Natural killer cell (primary cell): Measurements from ENCODE around the gene PRSS37. TPM values are rescaled to one million over a fixed set of nuclear protein-coding genes. Genes with fewer than 3 reads are reported as not detected.

Experiments used
- ATAC-seq, 3 donors: fragments of 150-1000 bp in 2 of 3; fragments of 200-7000 bp in 1 of 3; cut with Tn5 transposase; 1 replicate in 1 of 3; 2 replicates in 2 of 3; pipeline ENCODE4 v1.10.0; 2021; ENCODE audit warnings: mild to moderate bottlenecking in 2 of 3, moderate library complexity in 2 of 3
- DNase-seq, 2 donors: peaks; one replicate each; pipeline versions ENCODE4 v3.0.0 to v3.0.0-alpha.2; 2013 to 2021; ENCODE audit warnings: mixed read lengths in 1 of 2
- H3K27ac ChIP-seq: one replicate; pipeline ENCODE4 v1.5.1; 2013; ENCODE audit warnings: mild to moderate bottlenecking, low read length
- H3K27me3 ChIP-seq: one replicate; pipeline ENCODE4 v1.6.1; 2013; ENCODE audit warnings: low read length; ENCODE audit not compliant: control insufficient read depth, insufficient read depth
- H3K36me3 ChIP-seq: one replicate; pipeline ENCODE4 v1.6.1; 2013; ENCODE audit warnings: low read length; ENCODE audit not compliant: control insufficient read depth, insufficient read depth
- H3K4me1 ChIP-seq: one replicate; pipeline ENCODE4 v1.6.1; 2013; ENCODE audit warnings: low read length; ENCODE audit not compliant: control insufficient read depth, insufficient read depth
- H3K4me3 ChIP-seq: one replicate; pipeline ENCODE4 v1.5.1; 2013; ENCODE audit warnings: low read length
- H3K9me3 ChIP-seq: one replicate; pipeline ENCODE4 v1.6.1; 2013; ENCODE audit warnings: low read length; ENCODE audit not compliant: control insufficient read depth, insufficient read depth
- H3K27ac Mint-ChIP-seq, 2 donors: one replicate each; pipeline ENCODE4 v1.8.0; 2022; ENCODE audit warnings: mild to moderate bottlenecking in 2 of 2, mixed read lengths in 2 of 2, moderate library complexity in 1 of 2
- H3K27me3 Mint-ChIP-seq, 2 donors: one replicate each; pipeline ENCODE4 v1.8.0; 2022; ENCODE audit warnings: low read depth in 2 of 2, mixed read lengths in 2 of 2
- H3K36me3 Mint-ChIP-seq: one replicate; pipeline ENCODE4 v1.8.0; 2022; ENCODE audit warnings: mixed read lengths
- H3K4me1 Mint-ChIP-seq, 2 donors: one replicate each; pipeline ENCODE4 v1.8.0; 2022; ENCODE audit warnings: mixed read lengths in 2 of 2
- H3K4me3 Mint-ChIP-seq: one replicate; pipeline ENCODE4 v1.8.0; 2022; ENCODE audit warnings: mild to moderate bottlenecking, moderate library complexity, mixed read lengths
- H3K9me3 Mint-ChIP-seq, 2 donors: one replicate each; pipeline ENCODE4 v1.8.0; 2022; ENCODE audit warnings: mixed read lengths in 2 of 2
- CTCF ChIP-seq: fragments of 200-600 bp; IDR thresholded peaks from one replicate; pipeline ENCODE4 v1.8.0; 2022; ENCODE audit warnings: antibody characterized with exemption
- WGBS: methylation state at CpG from one replicate; pipeline ENCODE4 v1.1.7; 2013; ENCODE audit warnings: missing lambda C conversion rate; ENCODE audit not compliant: insufficient coverage; 5-methylcytosine and 5-hydroxymethylcytosine counted together
- intact Hi-C: fragments of 100-400 bp; cut with micrococcal nuclease; formaldehyde crosslinking; loops from one replicate; pipeline ENCODE4 v1.14.2; 2022
- total RNA-seq, 4 donors: library from RNA; stranded (reverse); fragments of 120-200 nt in 1 of 4; gene quantifications; one replicate each; pipeline versions ENCODE4 v1.2.3 to v1.2.4, GENCODE V29; 2013 to 2022

Gene PRSS37
- not detected for total RNA-seq
- not detected for total RNA-seq (2013)

GRCh38 chr7:141841385-141841784 lies at the start of gene PRSS37:
TSS of gene PRSS37 (minus strand) at chr7:141841485. CDS start at chr7:141841049, 436 bp downstream.
- no peak within 1 kb of the TSS for H3K4me3 Mint-ChIP-seq
- Histone ChIP-seq H3K27ac (no peak within 1 kb of the TSS), H3K36me3 (no peaks in the 10 kb centered on the region), H3K4me3 (no peak within 1 kb of the TSS), H3K27me3 (no peaks in the 10 kb centered on the region), H3K9me3 (no peaks in the 10 kb centered on the region), H3K4me1 (no peaks in the 10 kb centered on the region)
- TF ChIP-seq CTCF, result no peak
- H3K4me1 Mint-ChIP-seq, result no peaks in the 10 kb centered on the region
- H3K36me3 Mint-ChIP-seq, result no peaks in the 10 kb centered on the region
- intact Hi-C loops, result no loop called here
- H3K27ac Mint-ChIP-seq, result no peak within 1 kb of the TSS
- no peaks in the 10 kb centered on the region for H3K9me3 Mint-ChIP-seq
- no peak for ATAC-seq
- no peak for DNase-seq
- peaks cover 0 to 7% of the 10 kb centered on the region in 2 donors for H3K27me3 Mint-ChIP-seq

- Mint-ChIP-seq H3K4me1 (no peaks in the 10 kb centered on the region), H3K36me3 (no peaks in the 10 kb centered on the region), H3K4me3 (no peak overlapping the region), H3K9me3 (no peaks in the 10 kb centered on the region), H3K27me3 (peaks cover 9 to 14% of the 10 kb centered on the region in 2 donors), H3K27ac (no peak overlapping the region)
- ATAC-seq (no peak), DNase-seq (no peak)
- H3K9me3 ChIP-seq, result no peaks in the 10 kb centered on the region
- H3K4me3 ChIP-seq, result no peak overlapping the region
- H3K27ac ChIP-seq, result no peak overlapping the region
- TF ChIP-seq CTCF, result no peak
- intact Hi-C loops, result no loop called here
- H3K27me3 ChIP-seq, result no peaks in the 10 kb centered on the region
- WGBS, result no CpG with 5 or more reads among the region's 1 CpG
- no peaks in the 10 kb centered on the region for H3K36me3 ChIP-seq
- no peaks in the 10 kb centered on the region for H3K4me1 ChIP-seq
Observed at GRCh38 chr7:141889321-141889720, 48.0 kb upstream of the PRSS37 start.

- Mint-ChIP-seq H3K4me3 (no peak overlapping the region), H3K9me3 (no peaks in the 10 kb centered on the region), H3K36me3 (no peaks in the 10 kb centered on the region), H3K27ac (no peak overlapping the region), H3K27me3 (peaks cover 6 to 14% of the 10 kb centered on the region in 2 donors), H3K4me1 (no peaks in the 10 kb centered on the region)
- Histone ChIP-seq H3K27ac (no peak overlapping the region), H3K4me3 (no peak overlapping the region), H3K36me3 (no peaks in the 10 kb centered on the region), H3K27me3 (no peaks in the 10 kb centered on the region), H3K4me1 (no peaks in the 10 kb centered on the region), H3K9me3 (no peaks in the 10 kb centered on the region)
- no peak for ATAC-seq
- intact Hi-C loops, result no loop called here
- DNase-seq, result no peak
- TF ChIP-seq CTCF, result no peak
- 59% methylated on average over 4 of the region's 5 CpGs for WGBS
Observed at GRCh38 chr7:141884539-141885225, 43.4 kb upstream of the PRSS37 start.

GRCh38 chr7:141880960-141881359 lies 39.7 kb upstream of the PRSS37 start:
- H3K4me3 Mint-ChIP-seq, result no peak overlapping the region

More at GRCh38 chr7:141880960-141881359, 39.7 kb upstream of the PRSS37 start:
- H3K4me1 ChIP-seq, result no peaks in the 10 kb centered on the region
- DNase-seq, result no peak
- WGBS, result 78% methylated on average over 5 of the region's 5 CpGs
- Mint-ChIP-seq H3K9me3 (no peaks in the 10 kb centered on the region), H3K27me3 (peaks cover 7 to 11% of the 10 kb centered on the region in 2 donors), H3K27ac (no peak overlapping the region), H3K4me1 (no peaks in the 10 kb centered on the region), H3K36me3 (no peaks in the 10 kb centered on the region)
- no peak overlapping the region for H3K27ac ChIP-seq
- no peaks in the 10 kb centered on the region for H3K27me3 ChIP-seq
- H3K4me3 ChIP-seq, result no peak overlapping the region
- TF ChIP-seq CTCF, result no peak
- no peak for ATAC-seq
- intact Hi-C loops, result no loop called here
- H3K9me3 ChIP-seq, result no peaks in the 10 kb centered on the region
- H3K36me3 ChIP-seq, result no peaks in the 10 kb centered on the region
